Activated CD4-positive, alpha-beta T cell treated with anti-CD3 and anti-CD28 coated beads, Interleukin-2, amount 50 U/mL, for 4 hours (primary cell): ENCODE data around the gene HDLBP.
"Not testable (repeated sequence)": the region's sequence is repeated elsewhere in the genome, so short reads cannot be mapped to it uniquely, and the experiment has no call there.

Experiments used
- DNase-seq, 2 experiments: peaks; one replicate each; pipeline ENCODE4 v3.0.0-alpha.2; 2020

The HDLBP gene

GRCh38 chr2:241207151-241207550 is 108.3 kb downstream of the HDLBP start:
- no peak for DNase-seq

GRCh38 chr2:241205086-241205485 is 110.4 kb downstream of the HDLBP start:
- no peak for DNase-seq

- no peak for DNase-seq
These were observed 111.0 kb downstream of the HDLBP start for GRCh38 chr2:241204490-241204889.

GRCh38 chr2:241204010-241204384 is 111.5 kb downstream of the HDLBP start:
- DNase-seq, result no peak

GRCh38 chr2:241203218-241204009 is 112.1 kb downstream of the HDLBP start:
- no peak for DNase-seq

GRCh38 chr2:241202681-241203080 is 112.8 kb downstream of the HDLBP start:
- no peak for DNase-seq

- no peak for DNase-seq
These were observed 113.2 kb downstream of the HDLBP start for GRCh38 chr2:241202268-241202585.

GRCh38 chr2:241201445-241202267 is 113.8 kb downstream of the HDLBP start:
- DNase-seq, result no peak

GRCh38 chr2:241200822-241201395 is 114.6 kb downstream of the HDLBP start:
- DNase-seq, result no peak

- DNase-seq, result no peak
These were observed 115.3 kb downstream of the HDLBP start for GRCh38 chr2:241199897-241200821.

GRCh38 chr2:241199286-241199685 is 116.2 kb downstream of the HDLBP start:
- DNase-seq, result no peak

GRCh38 chr2:241198381-241199279 is 116.8 kb downstream of the HDLBP start:
- DNase-seq, result no peak

GRCh38 chr2:241197947-241198346 is 117.5 kb downstream of the HDLBP start:
- DNase-seq, result no peak

GRCh38 chr2:241197246-241197645 is 118.2 kb downstream of the HDLBP start:
- DNase-seq, result not testable (repeated sequence)

- no peak for DNase-seq
These were observed 119.9 kb downstream of the HDLBP start for GRCh38 chr2:241195506-241196130.

- no peak for DNase-seq
These were observed 120.7 kb downstream of the HDLBP start for GRCh38 chr2:241194811-241195210.

- no peak for DNase-seq
These were observed 122.2 kb downstream of the HDLBP start for GRCh38 chr2:241193271-241193670.

GRCh38 chr2:241191081-241191480 is 124.4 kb downstream of the HDLBP start:
- no peak for DNase-seq

GRCh38 chr2:241190291-241190981 is 125.0 kb downstream of the HDLBP start:
- DNase-seq, result no peak

- no peak for DNase-seq
These were observed 125.6 kb downstream of the HDLBP start for GRCh38 chr2:241189856-241190201.
